ENCODE measurements around the gene CHN2. TPM values are rescaled to one million over a fixed set of nuclear protein-coding genes. Genes with fewer than 3 reads are reported as not detected.

Gene CHN2
- total RNA-seq, 2 donors from 2014 or later = 7.0 to 29.1 TPM

- H3K27ac ChIP-seq = no peak overlapping the region
- no peak for TF ChIP-seq POLR2A (IDR thresholded peaks at IDR 0.05)
- peak; percentile 45 for TF ChIP-seq POLR2AphosphoS5 (IDR thresholded peaks at IDR 0.05)
- no peaks in the 10 kb centered on the region for H3K9me3 ChIP-seq
- intact Hi-C loops (cut with DNase I) = no loop called here
- peak; percentile 62 for DNase-seq (ENCODE audit: low spot score)
- no peaks in the 10 kb centered on the region for H3K36me3 ChIP-seq
- H3K4me3 ChIP-seq = no peak overlapping the region
- WGBS = 54% methylated on average over 5 of the region's 5 CpGs
- no peaks in the 10 kb centered on the region for H3K4me1 ChIP-seq (replicated peaks)
- no peaks in the 10 kb centered on the region for H3K27me3 ChIP-seq (replicated peaks; ENCODE audit: insufficient read depth)
Measured at GRCh38 chr7:29381206-29382094, 186.9 kb downstream of the CHN2 start.

DNA sequence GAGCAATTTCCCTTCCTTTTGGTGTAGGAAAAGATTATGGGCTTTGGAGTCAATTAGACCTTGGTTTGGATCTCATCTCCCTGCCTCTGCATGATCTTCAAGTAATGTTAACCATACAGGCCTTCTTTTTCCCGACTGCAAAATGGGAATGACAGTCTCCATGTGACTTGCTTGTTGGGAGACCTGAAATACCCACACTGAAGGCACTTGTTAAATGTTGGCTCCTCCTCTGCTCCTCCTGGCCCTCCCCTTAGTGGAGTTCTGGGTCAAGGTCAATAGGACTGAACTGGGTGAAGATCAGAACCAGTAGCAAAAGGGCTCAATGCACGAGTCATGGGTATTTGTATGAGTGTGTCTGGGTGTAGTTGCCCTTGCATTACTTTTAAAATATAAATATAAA, 189.7 kb downstream of the CHN2 start:
- 96% methylated on average over 2 of the region's 2 CpGs for WGBS
- H3K36me3 ChIP-seq = no peaks in the 10 kb centered on the region
- H3K27me3 ChIP-seq (replicated peaks; ENCODE audit: insufficient read depth) = no peaks in the 10 kb centered on the region
- no peaks in the 10 kb centered on the region for H3K4me1 ChIP-seq (replicated peaks)
- no peaks in the 10 kb centered on the region for H3K9me3 ChIP-seq
- H3K27ac ChIP-seq = no peak overlapping the region
- intact Hi-C loops (cut with DNase I) = no loop called here
- TF ChIP-seq, protein P1, sequence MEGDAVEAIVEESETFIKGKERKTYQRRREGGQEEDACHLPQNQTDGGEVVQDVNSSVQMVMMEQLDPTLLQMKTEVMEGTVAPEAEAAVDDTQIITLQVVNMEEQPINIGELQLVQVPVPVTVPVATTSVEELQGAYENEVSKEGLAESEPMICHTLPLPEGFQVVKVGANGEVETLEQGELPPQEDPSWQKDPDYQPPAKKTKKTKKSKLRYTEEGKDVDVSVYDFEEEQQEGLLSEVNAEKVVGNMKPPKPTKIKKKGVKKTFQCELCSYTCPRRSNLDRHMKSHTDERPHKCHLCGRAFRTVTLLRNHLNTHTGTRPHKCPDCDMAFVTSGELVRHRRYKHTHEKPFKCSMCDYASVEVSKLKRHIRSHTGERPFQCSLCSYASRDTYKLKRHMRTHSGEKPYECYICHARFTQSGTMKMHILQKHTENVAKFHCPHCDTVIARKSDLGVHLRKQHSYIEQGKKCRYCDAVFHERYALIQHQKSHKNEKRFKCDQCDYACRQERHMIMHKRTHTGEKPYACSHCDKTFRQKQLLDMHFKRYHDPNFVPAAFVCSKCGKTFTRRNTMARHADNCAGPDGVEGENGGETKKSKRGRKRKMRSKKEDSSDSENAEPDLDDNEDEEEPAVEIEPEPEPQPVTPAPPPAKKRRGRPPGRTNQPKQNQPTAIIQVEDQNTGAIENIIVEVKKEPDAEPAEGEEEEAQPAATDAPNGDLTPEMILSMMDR (IDR thresholded peaks at IDR 0.05) = no peak
- TF ChIP-seq POLR2AphosphoS5 (IDR thresholded peaks at IDR 0.05) (no peak), POLR2A (IDR thresholded peaks at IDR 0.05) (no peak)
- DNase-seq (ENCODE audit: low spot score) = no peak
- no peak overlapping the region for H3K4me3 ChIP-seq

- WGBS = 74% methylated on average over 4 of the region's 4 CpGs
- Histone ChIP-seq H3K36me3 (no peaks in the 10 kb centered on the region), H3K4me3 (no peak overlapping the region), H3K27me3 (replicated peaks; ENCODE audit: insufficient read depth) (no peaks in the 10 kb centered on the region), H3K4me1 (replicated peaks) (no peaks in the 10 kb centered on the region), H3K27ac (no peak overlapping the region), H3K9me3 (no peaks in the 10 kb centered on the region)
- TF ChIP-seq POLR2AphosphoS5 (IDR thresholded peaks at IDR 0.05) (no peak), POLR2A (IDR thresholded peaks at IDR 0.05) (no peak)
- TF ChIP-seq, protein P1 (IDR thresholded peaks at IDR 0.05) = no peak
- intact Hi-C loops (cut with DNase I) = no loop called here
- DNase-seq (ENCODE audit: low spot score) = no peak
Measured at GRCh38 chr7:29385214-29385814, 190.7 kb downstream of the CHN2 start.

DNA sequence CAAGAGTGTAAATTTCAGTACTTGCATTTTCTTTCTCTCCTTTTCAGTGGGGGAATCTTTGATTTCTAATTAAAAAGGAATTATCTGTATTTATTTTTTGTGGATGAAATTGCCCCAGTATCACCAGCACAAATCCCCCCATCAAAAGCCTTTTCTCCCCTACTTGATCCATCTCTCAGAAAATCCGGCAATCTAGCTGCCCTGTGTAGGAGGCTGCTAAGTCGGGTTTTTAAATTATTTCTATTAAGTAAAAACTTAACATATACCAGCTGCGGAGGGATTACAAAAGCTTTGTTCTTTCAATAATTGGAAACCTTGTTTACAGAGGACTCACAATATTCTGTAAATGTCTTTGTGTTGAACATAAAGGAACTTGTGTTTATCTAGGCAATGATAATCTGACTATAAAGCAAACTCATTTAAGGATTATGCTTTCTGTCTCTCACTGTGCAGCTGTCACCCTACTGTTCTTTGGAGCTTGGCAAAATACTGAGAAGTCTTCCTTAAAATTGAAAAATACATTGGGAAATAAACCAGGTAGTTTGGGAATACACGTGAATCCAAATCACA, 191.7 kb downstream of the CHN2 start:
- 58% methylated on average over 4 of the region's 4 CpGs for WGBS
- TF ChIP-seq POLR2A (IDR thresholded peaks at IDR 0.05) (no peak), POLR2AphosphoS5 (IDR thresholded peaks at IDR 0.05) (no peak)
- TF ChIP-seq, protein P1 (IDR thresholded peaks at IDR 0.05) = no peak

DNA sequence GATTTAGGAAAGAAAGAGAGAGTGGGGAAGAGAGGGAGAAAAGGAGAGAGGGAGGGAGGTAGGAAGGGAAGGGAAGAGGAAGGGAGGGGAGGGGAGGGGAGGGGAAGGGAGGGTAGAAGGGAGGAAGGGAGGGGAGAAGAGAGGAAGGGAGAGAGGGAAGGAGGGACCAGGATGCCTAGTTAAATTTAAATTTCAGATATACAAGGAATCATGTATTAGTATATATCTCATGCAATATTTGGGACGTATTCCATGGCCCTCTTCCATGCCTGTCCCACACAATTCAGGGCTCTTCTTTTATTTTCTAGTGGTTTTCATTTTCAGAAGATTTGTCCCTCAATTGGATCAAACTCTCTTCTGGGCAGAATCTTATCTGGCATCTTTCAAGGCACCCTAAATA, 196.7 kb downstream of the CHN2 start:
- Histone ChIP-seq H3K4me3 (no peak overlapping the region), H3K9me3 (no peaks in the 10 kb centered on the region), H3K27me3 (replicated peaks; ENCODE audit: insufficient read depth) (no peaks in the 10 kb centered on the region), H3K4me1 (replicated peaks) (no peaks in the 10 kb centered on the region), H3K36me3 (no peaks in the 10 kb centered on the region), H3K27ac (no peak overlapping the region)
- WGBS = 85% methylated on average over 1 of the region's 1 CpG
- TF ChIP-seq POLR2AphosphoS5 (IDR thresholded peaks at IDR 0.05) = no peak
- TF ChIP-seq, protein P1 (IDR thresholded peaks at IDR 0.05) = no peak
- TF ChIP-seq POLR2A (IDR thresholded peaks at IDR 0.05) = no peak
- no peak for DNase-seq (ENCODE audit: low spot score)
- intact Hi-C loops (cut with DNase I) = no loop called here

More for the DNA sequence above, 191.7 kb downstream of the CHN2 start:
- H3K27ac ChIP-seq = no peak overlapping the region
- no peak for DNase-seq (ENCODE audit: low spot score)
- no peaks in the 10 kb centered on the region for H3K9me3 ChIP-seq
- no peak overlapping the region for H3K4me3 ChIP-seq
- intact Hi-C loops (cut with DNase I) = no loop called here
- no peaks in the 10 kb centered on the region for H3K27me3 ChIP-seq (replicated peaks; ENCODE audit: insufficient read depth)
- no peaks in the 10 kb centered on the region for H3K36me3 ChIP-seq
- no peaks in the 10 kb centered on the region for H3K4me1 ChIP-seq (replicated peaks)

All from prostate gland (tissue), 2 donors.